SK-N-SH (cell line): ENCODE data around the gene DDX39B. TPM values are rescaled to one million over a fixed set of nuclear protein-coding genes. Genes with fewer than 3 reads are reported as not detected.

Source experiments
- CTCF ChIA-PET: fragments of 300-600, 350-600 bp; formaldehyde crosslinking; extraction: SDS; loops from one replicate; lab custom pipeline; 2021; lab: Yijun Ruan, JAX
- POLR2A ChIA-PET: fragments of 350-600 bp; sonication (Branson Sonifier 250); formaldehyde crosslinking; extraction: SDS; loops from one replicate; lab custom pipeline; 2020; ENCODE audit warnings: antibody characterized with exemption, inconsistent platforms; lab: Yijun Ruan, JAX
- DNase-seq: peaks from one replicate; pipeline ENCODE4 v3.0.0; 2012
- H2AFZ ChIP-seq: fragments of 200-600 bp; sonication (generic); 2 replicates; pipeline ENCODE4 v1.8.1; 2016; ENCODE audit warnings: antibody characterized with exemption, mild to moderate bottlenecking, low read depth
- H3F3A ChIP-seq: fragments of 200-600 bp; sonication (generic); replicated peaks from 2 replicates; pipeline ENCODE3; 2016; ENCODE audit warnings: antibody characterized with exemption, mild to moderate bottlenecking; ENCODE audit not compliant: insufficient read depth
- H3K27ac ChIP-seq, 2 experiments: fragments of 200-500 bp in 1 of 2; fragments of 200-600 bp in 1 of 2; sonication (Bioruptor generic) in 1 of 2; sonication (generic), shearing (Covaris generic) in 1 of 2; 2 replicates each; pipeline versions ENCODE4 v1.5.1 to v1.6.1; 2014 to 2016; ENCODE audit warnings: low read depth in 2 of 2, inconsistent platforms in 1 of 2, low read length in 1 of 2, mild to moderate bottlenecking in 1 of 2, mixed read lengths in 1 of 2
- H3K27me3 ChIP-seq: fragments of 200-600 bp; sonication (generic), shearing (Covaris generic); 2 replicates; pipeline ENCODE4 v1.6.1; 2016; ENCODE audit warnings: mixed run types; ENCODE audit not compliant: insufficient read depth
- H3K36me3 ChIP-seq, 2 experiments: fragments of 200-500 bp in 1 of 2; fragments of 200-600 bp in 1 of 2; sonication (Bioruptor generic) in 1 of 2; sonication (generic) in 1 of 2; replicated peaks in 1 of 2; 2 replicates each; pipeline versions ENCODE3 to v1.5.1; 2014 to 2016; ENCODE audit warnings: low read length in 1 of 2, mild to moderate bottlenecking in 1 of 2; ENCODE audit not compliant: insufficient read depth in 2 of 2, control insufficient read depth in 1 of 2
- H3K4me1 ChIP-seq, 2 experiments: fragments of 200-500 bp in 1 of 2; fragments of 200-600 bp in 1 of 2; sonication (Bioruptor generic) in 1 of 2; sonication (generic), shearing (Covaris generic) in 1 of 2; 2 replicates each; pipeline versions ENCODE4 v1.5.1 to v1.6.1; 2014 to 2016; ENCODE audit warnings: low read depth in 1 of 2, low read length in 1 of 2, mixed run types in 1 of 2; ENCODE audit not compliant: insufficient read depth in 2 of 2, control insufficient read depth in 1 of 2
- H3K4me2 ChIP-seq: fragments of 200-600 bp; sonication (generic), shearing (Covaris generic); 2 replicates; pipeline ENCODE4 v1.6.1; 2017; ENCODE audit warnings: mixed run types
- H3K4me3 ChIP-seq, 2 experiments: fragments of 200-500 bp in 1 of 2; fragments of 200-600 bp in 1 of 2; sonication (Bioruptor generic) in 1 of 2; sonication (generic), shearing (Covaris generic) in 1 of 2; 2 replicates each; pipeline versions ENCODE4 v1.5.1 to v1.8.1; 2014 to 2016; ENCODE audit warnings: low read depth in 2 of 2, inconsistent platforms in 1 of 2, low read length in 1 of 2, mild to moderate bottlenecking in 1 of 2, mixed read lengths in 1 of 2, moderate library complexity in 1 of 2
- H3K79me2 ChIP-seq: fragments of 200-600 bp; sonication (generic); 2 replicates; pipeline ENCODE4 v1.8.1; 2017; ENCODE audit warnings: mild to moderate bottlenecking; ENCODE audit not compliant: insufficient read depth
- H3K9ac ChIP-seq: fragments of 200-600 bp; sonication (generic); 2 replicates; pipeline ENCODE4 v1.6.1; 2017; ENCODE audit warnings: mixed run types
- H3K9me2 ChIP-seq: fragments of 200-600 bp; sonication (generic); 2 replicates; pipeline ENCODE4 v1.6.1; 2017; ENCODE audit warnings: mixed run types
- H3K9me3 ChIP-seq: fragments of 200-600 bp; sonication (generic); 2 replicates; pipeline ENCODE4 v1.6.1; 2017; ENCODE audit warnings: mixed run types, mild to moderate bottlenecking, moderate library complexity
- H4K20me1 ChIP-seq: fragments of 200-600 bp; sonication (generic); 2 replicates; pipeline ENCODE4 v1.6.1; 2017; ENCODE audit warnings: mild to moderate bottlenecking, mixed run types; ENCODE audit not compliant: insufficient read depth
- FOSL2 ChIP-seq: IDR thresholded peaks from 2 replicates; pipeline ENCODE4 v1.4.0; 2012; ENCODE audit warnings: low read depth, mild to moderate bottlenecking, moderate library complexity, borderline replicate concordance
- FOXJ3 ChIP-seq: sonication (generic); formaldehyde crosslinking; IDR thresholded peaks from 2 replicates; pipeline ENCODE4 v1.5.1; 2020; ENCODE audit warnings: mild to moderate bottlenecking, missing genetic modification reagents
- FOXM1 ChIP-seq: IDR thresholded peaks from 2 replicates; pipeline ENCODE4 v1.4.0; 2012; ENCODE audit warnings: low read depth, mild to moderate bottlenecking
- NFIC ChIP-seq: IDR thresholded peaks from 2 replicates; pipeline ENCODE4 v1.4.0; 2012; ENCODE audit warnings: borderline replicate concordance
- NRF1 ChIP-seq: IDR thresholded peaks from 2 replicates; pipeline ENCODE4 v1.6.1; 2012; ENCODE audit warnings: low read depth, mild to moderate bottlenecking, low read length
- RCOR1 ChIP-seq: fragments of 150-350 bp; IDR thresholded peaks from 2 replicates; pipeline ENCODE4 v1.6.1; 2017; ENCODE audit warnings: antibody characterized with exemption, low read length
- RXRA ChIP-seq: IDR thresholded peaks from 2 replicates; pipeline ENCODE4 v1.4.0; 2012; ENCODE audit warnings: low read depth, mild to moderate bottlenecking, borderline replicate concordance
- SMC3 ChIP-seq: IDR thresholded peaks from 2 replicates; pipeline ENCODE4 v1.6.1; 2012; ENCODE audit warnings: low read depth, low read length, improper control_type of control experiment
- TAF1 ChIP-seq: IDR thresholded peaks from 2 replicates; pipeline ENCODE4 v1.6.1; 2012; ENCODE audit warnings: low read depth, mild to moderate bottlenecking, low read length, moderate library complexity, borderline replicate concordance
- TCF12 ChIP-seq: IDR thresholded peaks from 2 replicates; pipeline ENCODE4 v1.4.0; 2012
- YY1 ChIP-seq: IDR thresholded peaks from 2 replicates; pipeline ENCODE4 v1.4.0; 2012; ENCODE audit warnings: low read depth, mild to moderate bottlenecking
- WGBS: methylation state at CpG from one replicate; pipeline ENCODE4 v1.1.6; 2017; ENCODE audit warnings: low lambda C conversion rate; 5-methylcytosine and 5-hydroxymethylcytosine counted together
- polyA plus RNA-seq, 3 experiments: library from polyadenylated mRNA; depleted of rRNA; stranded (reverse); fragments of >200 nt; gene quantifications; 2 replicates each; pipeline ENCODE4 v1.2.3, GENCODE V29; 2012
- TF ChIP-seq, protein P1 (sequence below): IDR thresholded peaks from 2 replicates; pipeline ENCODE4 v1.4.0; 2012; ENCODE audit warnings: low read depth, borderline replicate concordance
- TF ChIP-seq, protein P2 (sequence below): fragments of 200-600 bp; sonication (generic); IDR thresholded peaks from 2 replicates; pipeline ENCODE4 v1.6.1; 2017; ENCODE audit warnings: antibody characterized with exemption, mild to moderate bottlenecking, moderate library complexity

Gene DDX39B
- polyA plus RNA-seq, 1 of the 3 experiments (the other 2 are of a cell fraction), result 502 TPM

DNA sequence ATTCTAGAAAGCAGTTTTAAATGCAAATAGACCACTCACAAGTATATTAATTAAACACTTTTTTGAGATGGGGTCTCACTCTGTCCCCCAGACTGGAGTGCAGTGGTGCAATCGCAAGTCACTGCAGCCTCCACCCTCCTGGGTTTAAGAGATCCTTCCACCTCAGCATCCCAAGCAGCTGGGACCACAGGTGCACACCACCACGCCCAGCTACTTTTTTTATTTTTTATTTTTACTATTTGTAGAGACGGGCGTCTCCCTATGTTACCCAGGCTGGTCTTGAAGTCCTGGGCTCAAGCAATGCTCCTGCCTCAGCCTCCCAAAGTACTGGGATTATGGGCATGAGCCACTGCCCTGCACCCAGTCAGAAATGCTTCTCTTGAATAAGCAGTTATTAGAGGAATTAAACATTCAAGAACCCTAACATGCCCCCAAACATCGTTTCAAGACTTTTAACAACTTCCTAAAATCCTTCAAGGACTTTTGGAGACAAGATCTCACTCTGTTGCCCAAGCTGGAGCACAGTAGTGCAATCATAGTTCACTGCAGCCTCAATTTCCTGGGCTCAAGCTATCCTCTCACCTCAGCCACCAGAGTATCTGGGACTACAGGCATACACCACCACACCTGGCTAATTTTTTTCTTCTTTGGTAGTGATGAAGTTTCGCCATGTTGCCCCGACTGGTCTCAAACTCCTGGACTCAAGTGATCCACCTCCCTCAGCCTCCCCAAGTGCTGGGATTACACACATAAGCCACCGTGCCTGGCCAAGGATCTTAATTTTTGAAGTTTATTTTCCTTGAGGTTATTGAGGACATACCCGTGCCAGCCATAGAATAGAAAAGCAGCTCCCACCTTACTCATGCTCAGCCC lies 9.8 kb downstream of the DDX39B start:
- Histone ChIP-seq H3K27me3 (no peaks in the 10 kb centered on the region), H3F3A (peaks cover 28% of the 10 kb centered on the region), H3K36me3 (peaks cover 66 to 73% of the 10 kb centered on the region in 2 experiments), H3K4me2 (no peak overlapping the region), H3K4me1 (no peaks in the 10 kb centered on the region), H4K20me1 (peaks cover 57% of the 10 kb centered on the region), H3K9ac (no peak overlapping the region), H3K9me3 (no peaks in the 10 kb centered on the region), H3K27ac (no peak overlapping the region), H3K4me3 (no peak overlapping the region), H3K79me2 (peaks cover 29% of the 10 kb centered on the region), H2AFZ (no peak overlapping the region), H3K9me2 (no peaks in the 10 kb centered on the region)
- 88% methylated on average over 9 of the region's 9 CpGs for WGBS
- CTCF ChIA-PET, result interaction anchor here (0.6 to 3.0 kb wide), 5 partner anchors 8 to 66 kb away, joined by 3 to 12 read pairs (median 4); partner anchors contain the start of gene DDX39B
- no peak for TF ChIP-seq RCOR1
- no peak for TF ChIP-seq RXRA
- TF ChIP-seq, protein P1, sequence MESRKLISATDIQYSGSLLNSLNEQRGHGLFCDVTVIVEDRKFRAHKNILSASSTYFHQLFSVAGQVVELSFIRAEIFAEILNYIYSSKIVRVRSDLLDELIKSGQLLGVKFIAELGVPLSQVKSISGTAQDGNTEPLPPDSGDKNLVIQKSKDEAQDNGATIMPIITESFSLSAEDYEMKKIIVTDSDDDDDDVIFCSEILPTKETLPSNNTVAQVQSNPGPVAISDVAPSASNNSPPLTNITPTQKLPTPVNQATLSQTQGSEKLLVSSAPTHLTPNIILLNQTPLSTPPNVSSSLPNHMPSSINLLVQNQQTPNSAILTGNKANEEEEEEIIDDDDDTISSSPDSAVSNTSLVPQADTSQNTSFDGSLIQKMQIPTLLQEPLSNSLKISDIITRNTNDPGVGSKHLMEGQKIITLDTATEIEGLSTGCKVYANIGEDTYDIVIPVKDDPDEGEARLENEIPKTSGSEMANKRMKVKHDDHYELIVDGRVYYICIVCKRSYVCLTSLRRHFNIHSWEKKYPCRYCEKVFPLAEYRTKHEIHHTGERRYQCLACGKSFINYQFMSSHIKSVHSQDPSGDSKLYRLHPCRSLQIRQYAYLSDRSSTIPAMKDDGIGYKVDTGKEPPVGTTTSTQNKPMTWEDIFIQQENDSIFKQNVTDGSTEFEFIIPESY, result no peak
- no peak for TF ChIP-seq FOSL2
- no peak for TF ChIP-seq YY1
- TF ChIP-seq NFIC, result no peak
- no peak for TF ChIP-seq TAF1
- no peak for TF ChIP-seq TCF12
- no peak for TF ChIP-seq SMC3
- TF ChIP-seq FOXJ3 (CRISPR knock-in tag), result no peak
- no peak for TF ChIP-seq FOXM1
- TF ChIP-seq, protein P2, sequence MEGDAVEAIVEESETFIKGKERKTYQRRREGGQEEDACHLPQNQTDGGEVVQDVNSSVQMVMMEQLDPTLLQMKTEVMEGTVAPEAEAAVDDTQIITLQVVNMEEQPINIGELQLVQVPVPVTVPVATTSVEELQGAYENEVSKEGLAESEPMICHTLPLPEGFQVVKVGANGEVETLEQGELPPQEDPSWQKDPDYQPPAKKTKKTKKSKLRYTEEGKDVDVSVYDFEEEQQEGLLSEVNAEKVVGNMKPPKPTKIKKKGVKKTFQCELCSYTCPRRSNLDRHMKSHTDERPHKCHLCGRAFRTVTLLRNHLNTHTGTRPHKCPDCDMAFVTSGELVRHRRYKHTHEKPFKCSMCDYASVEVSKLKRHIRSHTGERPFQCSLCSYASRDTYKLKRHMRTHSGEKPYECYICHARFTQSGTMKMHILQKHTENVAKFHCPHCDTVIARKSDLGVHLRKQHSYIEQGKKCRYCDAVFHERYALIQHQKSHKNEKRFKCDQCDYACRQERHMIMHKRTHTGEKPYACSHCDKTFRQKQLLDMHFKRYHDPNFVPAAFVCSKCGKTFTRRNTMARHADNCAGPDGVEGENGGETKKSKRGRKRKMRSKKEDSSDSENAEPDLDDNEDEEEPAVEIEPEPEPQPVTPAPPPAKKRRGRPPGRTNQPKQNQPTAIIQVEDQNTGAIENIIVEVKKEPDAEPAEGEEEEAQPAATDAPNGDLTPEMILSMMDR, result no peak
- POLR2A ChIA-PET, result interaction anchor here (1.4 kb wide), 1 partner anchor 9 kb away, joined by 12 read pairs; the partner anchor contains the start of gene DDX39B
- DNase-seq, result no peak

DNA sequence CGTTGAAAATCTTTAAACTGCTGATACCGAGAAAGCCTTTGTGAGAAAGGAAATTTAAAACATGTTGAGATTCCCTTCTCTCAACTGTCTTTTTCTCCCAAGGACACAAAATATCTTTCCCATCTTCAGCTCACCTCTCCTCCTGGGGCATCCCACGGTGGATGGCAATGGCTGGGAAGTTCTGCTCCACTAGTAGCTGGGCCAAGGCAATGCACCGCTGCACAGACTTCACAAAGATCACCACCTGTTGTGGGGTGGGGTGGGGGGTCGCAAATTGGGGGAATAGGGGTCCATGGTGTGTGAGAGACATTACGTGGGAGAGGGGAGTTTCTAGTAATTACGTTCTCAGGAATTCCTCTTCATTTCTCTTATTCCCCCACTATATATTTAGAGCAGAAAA lies 10.6 kb downstream of the DDX39B start:
- WGBS, result 87% methylated on average over 7 of the region's 7 CpGs
- no peak overlapping the region for H3K4me3 ChIP-seq
- H3K4me2 ChIP-seq, result no peak overlapping the region
- H3K9me2 ChIP-seq, result no peaks in the 10 kb centered on the region
- H4K20me1 ChIP-seq, result peaks cover 48% of the 10 kb centered on the region
- H2AFZ ChIP-seq, result no peak overlapping the region
- ChIA-PET POLR2A (interaction anchor here (1.4 kb wide), 1 partner anchor 10 kb away, joined by 12 read pairs; the partner anchor contains the start of gene DDX39B), CTCF (interaction anchor here (0.6 to 3.0 kb wide), 5 partner anchors 9 to 67 kb away, joined by 3 to 12 read pairs (median 4); partner anchors contain the start of gene DDX39B)
- peaks cover 28% of the 10 kb centered on the region for H3F3A ChIP-seq
- peaks cover 20% of the 10 kb centered on the region for H3K79me2 ChIP-seq
- H3K27me3 ChIP-seq, result no peaks in the 10 kb centered on the region
- peaks cover 0 to 6% of the 10 kb centered on the region in 2 experiments; a peak in 2 of 4 replicates for H3K4me1 ChIP-seq
- H3K36me3 ChIP-seq, result peaks cover 57 to 66% of the 10 kb centered on the region in 2 experiments
- H3K9me3 ChIP-seq, result no peaks in the 10 kb centered on the region
- DNase-seq, result no peak
- no peak for TF ChIP-seq NRF1
- TF ChIP-seq FOXM1, result no peak
- no peak overlapping the region for H3K27ac ChIP-seq
- no peak overlapping the region for H3K9ac ChIP-seq
